Liver (tissue), 9 donors: ENCODE data around the gene TENT5C. TPM values are rescaled to one million over a fixed set of nuclear protein-coding genes. Genes with fewer than 3 reads are reported as not detected.

Experiments
- DNase-seq: peaks from one replicate; pipeline ENCODE4 v3.0.0-alpha.2; 2017; ENCODE audit warnings: low spot score
- H3K27ac ChIP-seq, 2 donors: one replicate each; pipeline ENCODE4 v1.7.0; 2013; ENCODE audit warnings: inconsistent platforms in 2 of 2, low read length in 2 of 2, control low read depth in 1 of 2, low read depth in 1 of 2, mild to moderate bottlenecking in 1 of 2
- H3K27me3 ChIP-seq, 4 donors: one replicate each; pipeline versions ENCODE4 v1.6.1 to v1.7.0; 2013; ENCODE audit warnings: low read length in 3 of 4, inconsistent platforms in 1 of 4, mild to moderate bottlenecking in 1 of 4, moderate library complexity in 1 of 4; ENCODE audit not compliant: control insufficient read depth in 4 of 4, insufficient read depth in 4 of 4
- H3K36me3 ChIP-seq, 4 donors: one replicate each; pipeline versions ENCODE4 v1.6.1 to v1.7.0; 2013; ENCODE audit warnings: low read length in 3 of 4, mild to moderate bottlenecking in 3 of 4, low read depth in 1 of 4, moderate library complexity in 1 of 4; ENCODE audit not compliant: control insufficient read depth in 4 of 4, insufficient read depth in 3 of 4
- H3K4me1 ChIP-seq, 4 donors: one replicate each; pipeline versions ENCODE4 v1.6.1 to v1.7.0; 2013; ENCODE audit warnings: low read length in 3 of 4, mild to moderate bottlenecking in 3 of 4, moderate library complexity in 1 of 4; ENCODE audit not compliant: control insufficient read depth in 4 of 4, insufficient read depth in 4 of 4
- H3K4me3 ChIP-seq, 3 donors: one replicate each; pipeline versions ENCODE4 v1.6.1 to v1.7.0; 2013; ENCODE audit warnings: low read length in 3 of 3, control low read depth in 1 of 3, low read depth in 1 of 3, mild to moderate bottlenecking in 1 of 3
- H3K9ac ChIP-seq, 2 donors: one replicate each; pipeline ENCODE4 v1.7.0; 2013; ENCODE audit warnings: low read length in 2 of 2, mild to moderate bottlenecking in 2 of 2, moderate library complexity in 2 of 2, control low read depth in 1 of 2, low read depth in 1 of 2
- H3K9me3 ChIP-seq, 4 donors: one replicate each; pipeline versions ENCODE4 v1.6.1 to v1.7.0; 2013; ENCODE audit warnings: low read length in 3 of 4; ENCODE audit not compliant: control insufficient read depth in 4 of 4
- ATF3 ChIP-seq: IDR thresholded peaks from 2 replicates; pipeline ENCODE4 v1.6.1; 2016; ENCODE audit warnings: antibody characterized with exemption
- CTCF ChIP-seq: fragments of 150-350 bp; IDR thresholded peaks from 2 replicates; pipeline ENCODE4 v1.5.1; 2017; ENCODE audit warnings: improper control_type of control experiment, low read depth, low read length; ENCODE audit not compliant: missing input control
- EGR1 ChIP-seq, 2 donors: IDR thresholded peaks; 2 replicates each; pipeline ENCODE4 v1.6.1; 2016 to 2018; ENCODE audit warnings: antibody characterized with exemption in 2 of 2, low read depth in 2 of 2
- FOXA1 ChIP-seq: IDR thresholded peaks from 2 replicates; pipeline ENCODE4 v1.6.1; 2016; ENCODE audit warnings: antibody characterized with exemption
- FOXA2 ChIP-seq: IDR thresholded peaks from 2 replicates; pipeline ENCODE4 v1.6.1; 2016; ENCODE audit warnings: antibody characterized with exemption
- GABPA ChIP-seq, 2 donors: IDR thresholded peaks in 1 of 2; conservative IDR thresholded peaks in 1 of 2; 2 replicates each; pipeline ENCODE4 v1.6.1; 2016; ENCODE audit warnings: antibody characterized with exemption in 2 of 2, mild to moderate bottlenecking in 1 of 2, moderate library complexity in 1 of 2
- HNF4A ChIP-seq, 2 donors: conservative IDR thresholded peaks; 2 replicates each; pipeline ENCODE4 v1.6.1; 2016; ENCODE audit warnings: antibody characterized with exemption in 2 of 2, mild to moderate bottlenecking in 2 of 2
- HNF4G ChIP-seq: IDR thresholded peaks from 2 replicates; pipeline ENCODE4 v1.6.1; 2016; ENCODE audit warnings: antibody characterized with exemption
- JUND ChIP-seq, 2 donors: IDR thresholded peaks; 2 replicates each; pipeline ENCODE4 v1.6.1; 2016; ENCODE audit warnings: antibody characterized with exemption in 2 of 2
- MAX ChIP-seq: IDR thresholded peaks from 2 replicates; pipeline ENCODE4 v1.6.1; 2016; ENCODE audit warnings: antibody characterized with exemption
- NR2F2 ChIP-seq: IDR thresholded peaks from 2 replicates; pipeline ENCODE4 v1.6.1; 2016; ENCODE audit warnings: antibody characterized with exemption
- RAD21 ChIP-seq, 2 donors: IDR thresholded peaks; 2 replicates each; pipeline ENCODE4 v1.6.1; 2016; ENCODE audit warnings: antibody characterized with exemption in 2 of 2, mild to moderate bottlenecking in 2 of 2
- REST ChIP-seq: IDR thresholded peaks from 2 replicates; pipeline ENCODE4 v1.6.1; 2016; ENCODE audit warnings: antibody characterized with exemption, mild to moderate bottlenecking
- RXRA ChIP-seq, 2 donors: IDR thresholded peaks; 2 replicates each; pipeline ENCODE4 v1.6.1; 2017 to 2018; ENCODE audit warnings: antibody characterized with exemption in 2 of 2, mild to moderate bottlenecking in 1 of 2
- TAF1 ChIP-seq: conservative IDR thresholded peaks from 2 replicates; pipeline ENCODE4 v1.6.1; 2016; ENCODE audit warnings: antibody characterized with exemption, mild to moderate bottlenecking
- YY1 ChIP-seq: IDR thresholded peaks from 2 replicates; pipeline ENCODE4 v1.6.1; 2016; ENCODE audit warnings: antibody characterized with exemption, mild to moderate bottlenecking
- ZBTB33 ChIP-seq: IDR thresholded peaks from 2 replicates; pipeline ENCODE4 v1.6.1; 2016; ENCODE audit warnings: antibody characterized with exemption
- WGBS: extraction: QIAGEN DNeasy Blood & Tissue Kit; methylation state at CpG from one replicate; pipeline ENCODE4 v1.1.7; 2013; 5-methylcytosine and 5-hydroxymethylcytosine counted together
- polyA plus RNA-seq, 2 donors: library from polyadenylated mRNA; stranded (reverse) in 1 of 2; unstranded in 1 of 2; fragments of 200-250 nt in 1 of 2; fragments of >200 nt in 1 of 2; fragmentation: Nextera tagmentation in 1 of 2; extraction: Ambion mirVana in 1 of 2; gene quantifications; one replicate each; pipeline versions ENCODE4 v1.2.1 to v1.2.3, GENCODE V29; 2013 to 2015
- total RNA-seq, 2 donors: library from RNA; depleted of rRNA; stranded (reverse); fragments of >200 nt; gene quantifications; one replicate each; pipeline ENCODE4 v1.2.3, GENCODE V29; 2014
- donor health status: healthy.
- donor health status: healthy.
- donor health status: healthy.
- donor health status: healthy.
- donor health status: healthy.

TENT5C gene
- total and polyA plus RNA-seq, 4 donors, result 1.1 to 200 (median 4.8) TPM

GRCh38 chr1:117577191-117577885, 28.5 kb upstream of the TENT5C start:
- no peak overlapping the region for H3K9ac ChIP-seq
- no peaks in the 10 kb centered on the region for H3K4me1 ChIP-seq
- H3K4me3 ChIP-seq, result no peak overlapping the region
- no peak for DNase-seq
- H3K27ac ChIP-seq, result no peak overlapping the region
- no peaks in the 10 kb centered on the region for H3K9me3 ChIP-seq
- no peak for TF ChIP-seq REST
- TF ChIP-seq ZBTB33, result no peak
- no peak for TF ChIP-seq YY1
- TF ChIP-seq RAD21 (IDR thresholded peaks at IDR 0.05), result no peak
- TF ChIP-seq JUND (IDR thresholded peaks at IDR 0.05), result no peak
- TF ChIP-seq RXRA (IDR thresholded peaks at IDR 0.05), result no peak
- TF ChIP-seq FOXA2, result no peak
- 90% methylated on average over 2 of the region's 2 CpGs for WGBS
- H3K36me3 ChIP-seq, result no peaks in the 10 kb centered on the region
- no peaks in the 10 kb centered on the region for H3K27me3 ChIP-seq

- no peak overlapping the region for H3K4me3 ChIP-seq
- no peaks in the 10 kb centered on the region for H3K36me3 ChIP-seq
- H3K9ac ChIP-seq, result no peak overlapping the region
- 98% methylated on average over 4 of the region's 4 CpGs for WGBS
- no peak overlapping the region for H3K27ac ChIP-seq
- H3K9me3 ChIP-seq, result no peaks in the 10 kb centered on the region
- DNase-seq, result no peak
- TF ChIP-seq FOXA1 (no peak), YY1 (no peak), ZBTB33 (no peak), REST (no peak), CTCF (no peak), GABPA (IDR thresholded peaks at IDR 0.05 in 1 of 2, conservative IDR thresholded peaks at IDR 0.05 in 1 of 2) (no peak), FOXA2 (no peak), HNF4A (conservative IDR thresholded peaks at IDR 0.05) (no peak), NR2F2 (no peak), ATF3 (no peak), JUND (IDR thresholded peaks at IDR 0.05) (no peak), HNF4G (no peak), EGR1 (IDR thresholded peaks at IDR 0.05; ENCODE audit: low read depth in 2 of 2) (no peak), RAD21 (IDR thresholded peaks at IDR 0.05) (no peak), MAX (no peak), TAF1 (no peak)
- H3K27me3 ChIP-seq, result no peaks in the 10 kb centered on the region
- H3K4me1 ChIP-seq, result no peaks in the 10 kb centered on the region
Measured at GRCh38 chr1:117578466-117578865, 27.4 kb upstream of the TENT5C start.
